NT2/D1 (cell line): ENCODE measurements around the gene UBE2Z.

ENCODE experiments used
- SUZ12 ChIP-seq: IDR thresholded peaks from 2 replicates; pipeline ENCODE4 v1.6.1; 2011; ENCODE audit not compliant: insufficient read length, insufficient read depth; ENCODE audit errors: extremely low read depth
- YY1 ChIP-seq: IDR thresholded peaks from 2 replicates; pipeline ENCODE4 v1.6.1; 2011; ENCODE audit not compliant: insufficient read length, insufficient read depth

DNA sequence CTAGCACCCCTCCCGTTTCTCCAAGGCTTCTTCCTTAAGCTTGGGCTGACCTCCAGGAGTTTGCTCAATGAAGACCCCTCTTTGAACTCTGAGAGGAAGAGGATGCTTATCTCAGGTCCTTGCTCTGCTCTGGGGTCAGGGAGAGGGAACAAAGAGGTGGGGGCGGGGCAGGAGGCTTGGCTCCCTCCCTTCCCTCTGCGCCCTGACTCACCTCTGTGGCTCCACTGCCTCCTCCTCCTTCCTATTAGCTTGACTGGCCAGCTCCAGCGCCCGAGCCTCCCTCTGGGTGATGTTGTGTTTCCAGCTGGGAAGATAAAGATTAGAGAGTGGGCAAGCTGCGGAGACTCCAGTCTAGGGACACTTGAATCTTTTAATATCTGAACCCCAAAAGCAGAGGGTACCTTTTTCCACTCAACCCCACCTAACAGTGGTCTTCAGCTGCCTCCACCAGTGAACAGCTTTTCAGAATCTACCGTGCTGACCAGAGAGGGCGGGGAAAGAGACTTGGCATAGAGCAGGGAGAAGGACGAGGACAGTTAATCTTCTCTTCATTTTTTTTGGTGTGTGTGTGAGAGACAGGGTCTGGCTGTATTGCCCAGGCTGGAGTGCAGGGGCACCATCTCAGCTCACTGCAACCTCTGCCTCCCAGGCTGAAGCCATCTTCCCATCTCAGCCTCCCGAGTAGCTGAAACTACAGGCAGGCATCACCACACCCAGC lies 53.5 kb downstream of the UBE2Z start:
- TF ChIP-seq YY1: no peak
- no peak for TF ChIP-seq SUZ12
